Measurements from ENCODE around the gene TPM3. TPM values are rescaled to one million over a fixed set of nuclear protein-coding genes. Genes with fewer than 3 reads are reported as not detected.
A peak's percentile ranks its signal among the peaks of the same experiment; 100 is the strongest.

Gene TPM3
- total and polyA plus RNA-seq, 2 experiments from 2014 or later = 120 to 139 TPM

GRCh38 chr1:154159554-154159953 is 32.3 kb downstream of the TPM3 start:
- H3K36me3 ChIP-seq = peaks cover 21% of the 10 kb centered on the region
- no peaks in the 10 kb centered on the region for H3K9me3 ChIP-seq (ENCODE audit: low read depth)
- no peak overlapping the region for H3K4me3 ChIP-seq
- no peak overlapping the region for H3K27ac ChIP-seq
- TF ChIP-seq CTCF (IDR thresholded peaks at IDR 0.05; ENCODE audit: low read depth, low read length) = no peak
- DNase-seq (ENCODE audit: low read depth in 1 of 2, low spot score in 1 of 2) = no peak
- H3K27me3 ChIP-seq = no peaks in the 10 kb centered on the region
- H3K4me1 ChIP-seq (ENCODE audit: low read depth) = no peaks in the 10 kb centered on the region

GRCh38 chr1:154158307-154159125 is 33.4 kb downstream of the TPM3 start:
- peaks cover 13% of the 10 kb centered on the region for H3K36me3 ChIP-seq
- TF ChIP-seq CTCF (IDR thresholded peaks at IDR 0.05; ENCODE audit: low read depth, low read length) = no peak
- H3K9me3 ChIP-seq (ENCODE audit: low read depth) = no peaks in the 10 kb centered on the region
- no peaks in the 10 kb centered on the region for H3K4me1 ChIP-seq (ENCODE audit: low read depth)
- no peak overlapping the region for H3K4me3 ChIP-seq
- no peak for DNase-seq (ENCODE audit: low read depth in 1 of 2, low spot score in 1 of 2)
- no peaks in the 10 kb centered on the region for H3K27me3 ChIP-seq
- peak overlapping the region; percentile 64 for H3K27ac ChIP-seq

GRCh38 chr1:154157520-154158306 is 34.2 kb downstream of the TPM3 start:
- H3K4me3 ChIP-seq = no peak overlapping the region
- no peak for TF ChIP-seq CTCF (IDR thresholded peaks at IDR 0.05; ENCODE audit: low read depth, low read length)
- H3K27me3 ChIP-seq = no peaks in the 10 kb centered on the region
- H3K9me3 ChIP-seq (ENCODE audit: low read depth) = no peaks in the 10 kb centered on the region
- DNase-seq (ENCODE audit: low read depth in 1 of 2, low spot score in 1 of 2) = peak in 1 of 2 donors; percentile 83
- H3K36me3 ChIP-seq = peaks cover 8% of the 10 kb centered on the region
- H3K4me1 ChIP-seq (ENCODE audit: low read depth) = no peaks in the 10 kb centered on the region
- H3K27ac ChIP-seq = peak overlapping the region; percentile 64

- H3K4me1 ChIP-seq (ENCODE audit: low read depth) = no peaks in the 10 kb centered on the region
- H3K36me3 ChIP-seq = peaks cover 8% of the 10 kb centered on the region
- H3K27ac ChIP-seq = peak overlapping the region; percentile 81
- H3K27me3 ChIP-seq = no peaks in the 10 kb centered on the region
- peak; percentile 19 to 88 for DNase-seq (ENCODE audit: low read depth in 1 of 2, low spot score in 1 of 2)
- H3K4me3 ChIP-seq = no peak overlapping the region
- no peak for TF ChIP-seq CTCF (IDR thresholded peaks at IDR 0.05; ENCODE audit: low read depth, low read length)
- H3K9me3 ChIP-seq (ENCODE audit: low read depth) = no peaks in the 10 kb centered on the region
Observed at GRCh38 chr1:154155251-154155650, 36.6 kb downstream of the TPM3 start.

- Histone ChIP-seq H3K27ac (peak within 1 kb of the TSS; percentile 81), H3K4me3 (no peak within 1 kb of the TSS), H3K9me3 (ENCODE audit: low read depth) (no peaks in the 10 kb centered on the region), H3K4me1 (ENCODE audit: low read depth) (no peaks in the 10 kb centered on the region), H3K27me3 (no peaks in the 10 kb centered on the region), H3K36me3 (peaks cover 7% of the 10 kb centered on the region)
- DNase-seq (ENCODE audit: low read depth in 1 of 2, low spot score in 1 of 2) = peak in 1 of 2 donors; percentile 80
- TF ChIP-seq CTCF (IDR thresholded peaks at IDR 0.05; ENCODE audit: low read depth, low read length) = no peak
Observed at GRCh38 chr1:154154534-154155191, 37.2 kb downstream of the TPM3 start, which contains the start of gene NUP210L. TSS of gene NUP210L (minus strand) at chr1:154155073.
